ENCODE results near the gene GRAP2.

Gene GRAP2

DNA sequence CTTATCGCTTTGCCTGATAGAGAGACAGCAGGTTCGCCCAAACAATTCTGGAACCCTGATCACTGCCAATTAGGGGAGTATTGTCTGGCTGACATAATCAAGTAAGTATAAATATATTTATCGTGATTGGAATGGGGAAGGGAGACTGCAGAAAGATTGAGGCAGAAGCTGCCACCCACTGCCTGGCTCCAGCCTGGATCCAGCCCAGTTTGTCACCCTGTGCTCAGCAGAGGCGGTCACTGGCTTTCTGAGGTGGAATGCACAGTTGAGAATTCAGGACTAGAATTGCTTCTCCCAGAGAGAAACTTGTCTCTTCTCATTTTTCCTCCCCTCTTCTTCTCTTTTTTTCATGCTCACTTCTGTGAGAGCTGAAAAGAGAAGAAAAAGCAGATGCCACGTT lies 25.9 kb downstream of the GRAP2 start:
- DNase-seq: no peak

DNA sequence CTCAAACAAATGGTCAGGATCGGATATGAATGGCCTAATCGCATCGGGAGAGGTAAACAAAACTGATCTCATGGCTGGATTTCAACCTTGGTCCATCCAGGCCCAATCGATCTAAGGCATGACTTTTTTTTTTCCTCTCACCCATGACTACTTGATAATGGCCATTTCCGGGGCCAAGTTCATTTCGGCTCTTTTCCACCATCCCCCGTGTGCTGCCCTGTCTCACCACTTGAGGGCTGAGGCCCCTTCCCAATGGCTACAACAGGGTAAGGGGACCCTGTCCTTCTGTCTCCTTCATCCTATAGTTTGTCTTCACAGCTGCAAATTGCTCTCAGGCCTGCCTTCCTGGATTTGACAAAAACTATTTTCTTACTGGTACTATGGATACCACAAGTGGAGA lies 26.7 kb downstream of the GRAP2 start:
- DNase-seq: no peak

DNA sequence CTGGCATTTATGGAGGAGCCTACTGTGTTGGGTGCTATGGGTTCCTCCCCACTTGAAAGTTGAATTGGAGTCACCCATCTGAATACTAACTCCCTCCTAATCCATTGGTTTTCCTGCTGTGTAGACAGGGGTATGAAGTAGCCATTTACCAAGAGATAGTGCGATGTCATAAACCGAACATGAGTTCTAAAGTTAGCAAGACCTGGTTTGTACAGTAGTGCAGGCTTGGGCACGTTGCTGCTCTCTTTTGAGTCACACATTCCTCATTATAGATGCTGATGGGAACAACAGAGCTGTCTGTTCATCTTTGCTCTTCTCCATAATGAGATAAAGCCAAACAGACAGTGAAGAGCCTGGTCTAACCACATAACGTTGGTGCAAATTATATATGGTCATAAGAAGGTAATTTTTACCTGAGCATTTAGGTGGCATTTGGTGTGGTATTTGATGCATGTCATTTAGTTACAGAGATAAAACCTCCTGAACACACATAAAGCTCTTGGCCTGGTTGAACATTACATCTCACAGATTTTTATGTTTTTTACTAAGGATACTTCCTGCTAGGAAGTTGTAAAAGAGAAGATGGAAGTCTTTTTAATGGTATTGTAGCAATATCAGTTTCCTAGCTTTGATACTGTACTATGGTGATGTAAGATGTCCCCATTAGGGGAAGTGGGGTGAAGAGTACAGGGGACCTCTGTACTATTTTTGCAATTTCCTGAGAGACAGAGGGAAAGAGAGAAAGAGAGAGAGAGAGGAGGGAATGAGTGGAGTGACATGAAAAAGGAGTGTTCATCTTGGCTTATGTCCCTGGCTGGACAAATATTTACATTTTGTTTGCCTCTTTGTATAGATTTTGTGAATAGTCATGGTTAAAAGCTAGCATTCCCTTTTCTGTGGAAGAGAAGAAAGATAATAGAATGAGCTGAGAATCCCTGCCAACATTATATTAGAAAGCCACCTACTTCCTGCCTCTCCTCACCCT lies 27.9 kb downstream of the GRAP2 start:
- DNase-seq: peak; percentile 22

DNA sequence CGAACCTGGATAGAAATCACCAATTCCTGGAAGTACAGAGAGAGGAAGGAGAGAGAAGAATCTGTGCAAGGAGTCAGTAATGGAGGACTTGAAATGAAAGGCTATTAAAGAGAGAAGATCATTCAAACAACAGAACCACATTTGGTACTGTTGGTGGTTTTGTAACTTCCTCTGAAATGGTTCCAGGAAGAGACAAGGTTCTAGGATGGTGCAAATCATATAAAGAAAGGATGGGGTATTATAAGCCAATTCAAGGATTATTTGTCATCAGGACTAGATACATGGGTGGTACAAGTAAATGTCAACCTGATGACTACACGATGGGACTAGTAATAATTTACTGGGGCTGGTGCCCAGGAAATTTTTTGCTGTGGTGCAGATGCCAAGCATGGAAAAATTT lies 30.4 kb downstream of the GRAP2 start:
- DNase-seq: no peak

DNA sequence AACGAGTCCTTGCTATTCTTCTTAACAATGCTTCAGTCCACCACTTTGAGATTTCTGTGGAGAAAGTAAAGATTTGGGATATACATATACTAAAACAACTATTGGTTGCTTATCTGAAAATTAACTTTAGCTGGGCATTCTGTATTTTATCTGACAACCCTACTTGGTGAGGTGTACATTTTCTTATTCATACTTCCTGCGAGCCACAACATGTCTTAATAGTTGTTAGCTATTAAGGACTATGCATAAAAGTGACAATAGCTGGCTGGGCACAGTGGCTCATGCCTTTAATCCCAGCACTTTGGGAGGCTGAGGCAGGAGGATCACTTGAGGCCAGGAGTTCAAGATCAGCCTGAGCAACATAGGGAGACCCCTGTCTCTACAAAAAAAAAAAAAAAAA lies 31.3 kb downstream of the GRAP2 start:
- DNase-seq: no peak

DNA sequence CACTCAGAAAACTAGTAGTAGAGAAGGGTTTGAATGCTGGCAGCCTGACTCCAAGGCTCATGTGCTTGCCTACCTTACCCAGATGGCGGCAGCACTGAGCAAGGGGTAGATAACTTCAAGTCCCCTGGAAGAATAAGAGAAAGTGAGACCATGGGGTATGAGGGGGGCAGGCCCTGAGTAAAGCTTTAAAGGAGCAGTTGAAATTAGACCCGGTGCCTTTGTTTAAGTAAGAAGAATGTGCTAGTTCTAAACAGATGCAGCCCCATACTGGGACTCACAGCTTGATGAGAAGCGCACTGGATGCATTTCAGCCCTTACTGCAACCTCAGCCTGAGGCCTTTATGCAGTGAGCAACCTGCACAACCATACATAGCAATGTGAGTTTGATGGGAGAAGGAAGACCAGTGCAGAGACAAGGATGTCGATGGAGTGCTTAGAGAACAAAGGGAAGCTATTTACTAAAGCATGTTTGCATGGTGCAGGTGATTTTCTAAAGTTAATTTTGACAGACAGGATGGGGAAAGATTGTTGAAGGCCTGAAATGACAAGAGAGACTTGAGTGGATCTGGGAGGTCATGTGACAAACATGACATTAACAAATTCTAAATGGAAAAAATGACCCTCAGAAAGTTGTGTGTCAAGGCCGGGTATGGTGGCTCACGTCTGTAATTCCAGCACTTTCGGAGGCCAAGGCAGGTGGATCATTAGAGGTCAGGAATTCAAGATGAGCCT lies 32.2 kb downstream of the GRAP2 start:
- DNase-seq: no peak

DNA sequence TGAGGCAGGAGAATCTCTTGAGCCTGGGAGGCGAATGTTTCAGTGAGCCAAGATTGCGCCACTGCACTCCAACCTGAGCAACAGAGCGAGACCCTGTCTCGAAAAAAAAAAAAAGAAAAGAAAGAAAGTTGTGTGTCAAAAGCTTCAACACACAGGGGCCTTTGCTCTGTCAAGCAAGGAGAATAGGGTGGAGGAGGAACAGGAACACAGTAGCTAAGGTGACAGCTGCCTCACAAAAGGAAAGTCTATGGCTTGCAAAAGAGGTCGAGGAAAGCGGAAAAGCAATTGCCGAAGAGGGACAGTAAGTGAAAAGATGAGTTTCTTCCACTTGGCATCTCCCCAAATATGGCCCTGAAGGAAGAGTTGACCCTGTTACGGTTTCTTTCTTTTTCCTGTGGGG lies 32.9 kb downstream of the GRAP2 start:
- no peak for DNase-seq

DNA sequence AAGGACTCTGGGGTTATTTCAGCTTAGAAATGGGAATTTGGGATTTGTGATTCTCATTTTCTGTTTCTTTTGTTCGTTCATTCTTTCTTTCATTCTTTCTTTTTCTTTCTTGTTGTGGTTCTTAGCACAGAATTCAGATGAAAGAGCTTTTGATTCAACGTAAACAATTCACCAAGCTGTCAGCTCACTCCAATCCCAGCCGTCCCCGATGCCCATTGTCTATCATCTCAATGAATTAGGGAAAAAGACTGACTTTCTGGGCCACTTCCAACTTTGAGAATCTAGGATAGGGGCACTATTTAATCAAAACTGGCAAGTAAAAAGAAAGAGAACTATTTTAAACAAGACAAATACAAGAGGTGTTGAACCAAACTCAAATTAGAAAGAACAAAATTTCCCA lies 34.2 kb downstream of the GRAP2 start:
- DNase-seq: no peak

DNA sequence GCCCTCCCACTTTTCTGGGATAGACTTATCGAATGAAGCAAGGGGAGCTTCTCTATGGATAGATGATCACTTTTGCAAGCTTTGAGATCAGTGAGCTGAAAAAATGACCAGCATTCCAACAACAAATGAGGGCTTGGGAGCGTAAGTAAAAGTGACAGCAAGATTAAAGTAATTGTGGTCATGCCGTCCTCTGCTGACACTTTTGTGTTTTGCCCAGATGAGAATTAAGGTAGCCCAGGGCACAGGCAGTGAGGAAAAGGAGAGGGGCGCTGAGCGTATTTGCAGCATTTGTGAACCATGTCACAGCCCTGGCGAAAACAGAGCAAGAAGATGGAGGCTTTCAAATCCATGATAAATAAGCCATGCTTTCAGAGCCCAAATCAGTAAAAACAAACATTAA lies 34.7 kb downstream of the GRAP2 start:
- no peak for DNase-seq

DNA sequence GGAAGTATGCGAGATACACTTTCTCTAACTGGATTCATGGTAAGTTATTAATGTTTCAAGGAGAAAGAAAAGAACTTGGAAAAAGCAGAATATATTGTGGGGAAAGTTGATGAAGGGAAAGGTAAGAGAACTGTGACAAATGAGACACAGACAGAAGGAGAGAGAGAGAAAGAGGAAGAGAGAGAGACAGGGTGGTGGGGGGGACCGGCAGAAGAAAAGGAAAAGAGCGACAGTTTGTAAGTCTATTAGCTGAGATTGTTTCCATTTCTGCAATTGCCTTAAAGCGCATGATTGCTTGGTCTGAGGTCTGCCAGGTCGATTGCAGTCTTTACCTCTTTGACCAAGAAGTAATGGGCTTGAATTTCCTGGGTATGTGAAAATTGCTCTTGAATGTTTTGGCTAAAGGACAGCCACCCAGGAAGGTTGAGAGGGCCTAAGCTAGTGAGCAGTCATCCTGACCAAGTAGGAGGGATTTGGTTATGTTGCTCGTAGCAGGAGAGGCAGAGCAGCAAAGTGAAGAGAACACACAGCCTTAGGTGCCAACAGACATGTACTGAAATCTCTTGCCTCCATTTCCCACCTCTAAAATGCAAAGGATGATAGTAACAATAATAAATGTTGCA lies 35.8 kb downstream of the GRAP2 start:
- no peak for DNase-seq

DNA sequence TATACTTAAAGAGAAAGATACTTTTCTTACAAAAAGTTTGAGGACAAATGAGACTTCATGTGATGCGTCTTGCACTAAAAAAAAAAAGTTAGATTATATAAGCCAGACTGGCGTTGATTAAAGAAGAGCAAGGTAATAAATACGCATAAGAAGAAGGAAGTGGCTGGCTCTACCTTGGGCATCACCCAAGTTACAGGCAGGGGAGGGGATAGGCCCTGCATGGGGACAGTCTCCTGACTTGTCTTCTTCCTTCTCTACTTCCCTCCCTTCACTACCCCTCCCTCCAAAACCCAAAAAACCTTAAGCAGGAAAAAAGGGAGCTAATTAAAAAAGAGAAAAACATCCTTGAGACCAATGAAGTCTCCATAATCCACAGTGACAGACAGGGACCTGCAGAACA lies 37.0 kb downstream of the GRAP2 start:
- no peak for DNase-seq

DNA sequence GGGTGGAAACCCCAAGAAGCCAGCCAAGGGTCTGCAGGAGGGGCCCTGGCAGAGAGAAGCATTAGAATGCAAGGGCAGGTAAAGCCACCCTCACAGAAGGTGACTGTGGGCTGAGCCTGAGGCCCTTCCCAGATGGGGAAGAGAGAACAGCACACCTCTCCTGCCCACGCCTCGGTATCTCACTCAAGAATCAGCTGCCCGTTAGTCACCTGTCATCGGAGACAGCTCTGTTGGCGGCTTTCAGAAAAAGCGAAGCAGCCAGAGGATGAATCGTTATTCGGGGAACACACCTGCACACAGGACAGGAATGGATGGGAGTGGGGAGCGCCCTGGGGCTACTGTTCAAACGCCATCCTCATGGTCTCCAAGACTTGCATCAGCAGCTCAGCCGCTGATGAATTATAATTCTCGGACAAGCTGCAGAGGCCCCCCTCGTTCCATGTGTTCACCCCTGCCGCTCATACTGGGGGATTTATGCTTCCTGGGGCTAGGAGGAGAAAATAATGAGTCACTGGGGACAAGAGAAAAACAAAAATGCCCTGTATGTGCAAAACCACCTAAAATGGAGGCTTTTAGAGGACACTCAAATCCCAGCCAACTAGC lies 37.7 kb downstream of the GRAP2 start:
- no peak for DNase-seq

DNA sequence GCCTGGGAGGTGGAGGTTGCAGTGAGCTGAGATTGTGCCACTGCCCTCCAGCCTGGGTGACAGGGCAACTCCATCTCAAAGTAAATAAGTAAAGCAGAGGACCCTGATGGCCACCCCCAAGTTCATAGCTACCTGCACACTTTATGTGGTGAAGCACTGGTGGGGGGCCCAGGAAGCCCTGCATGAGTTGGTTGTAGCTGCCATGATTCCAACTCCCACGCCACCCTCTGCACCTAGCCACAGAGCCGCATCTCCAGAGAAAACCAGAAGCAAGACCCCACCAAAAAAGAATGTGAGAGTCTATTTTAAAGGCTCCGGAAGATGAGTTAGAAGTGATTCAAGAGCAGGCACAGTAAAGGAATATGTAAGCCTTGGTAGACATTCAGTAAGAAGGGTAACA lies 38.9 kb downstream of the GRAP2 start:
- DNase-seq: no peak

DNA sequence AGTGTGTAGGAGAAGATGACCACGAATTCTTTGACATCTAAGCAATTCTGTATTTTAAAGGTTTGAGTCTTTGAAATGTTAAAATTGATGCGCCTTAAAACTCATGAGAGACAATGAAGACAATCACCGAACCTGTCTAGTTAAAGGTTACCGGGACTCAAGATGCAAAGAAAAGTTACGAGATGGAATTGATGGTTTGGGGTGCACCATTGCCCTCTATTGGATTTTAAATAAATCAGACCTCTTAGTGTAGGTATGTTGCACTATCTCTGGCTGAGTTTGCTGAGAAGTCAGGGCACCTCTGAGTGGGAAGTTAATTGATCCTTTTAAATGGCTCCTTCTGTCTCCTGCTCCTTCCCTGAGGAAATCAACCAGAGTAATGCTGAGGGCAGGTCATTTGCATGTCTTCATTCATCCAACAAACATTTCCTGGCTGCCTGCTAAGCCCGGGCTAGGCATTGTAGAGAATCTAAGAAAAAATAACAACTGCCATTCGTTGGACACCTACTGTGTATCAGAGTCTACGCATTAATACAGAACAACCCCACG lies 39.9 kb downstream of the GRAP2 start:
- no peak for DNase-seq

DNA sequence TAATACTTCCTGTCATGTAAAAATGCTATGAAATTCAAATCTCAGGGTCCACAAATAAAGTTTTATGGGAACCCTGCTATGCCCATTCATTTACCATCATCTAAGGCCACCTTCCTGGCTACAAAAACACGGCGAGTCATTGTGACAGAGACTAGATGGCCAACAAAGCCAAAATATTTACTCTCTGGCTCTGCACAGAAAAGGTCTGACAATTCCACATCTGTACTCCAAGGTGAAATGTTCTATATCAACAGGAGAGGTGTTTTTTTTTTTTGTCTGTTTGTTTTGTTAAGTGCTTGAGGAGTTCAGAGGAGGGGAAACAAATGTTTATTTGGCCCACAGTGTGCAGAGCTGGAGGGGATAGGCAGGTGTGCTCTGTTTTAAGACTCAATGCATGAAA lies 40.7 kb downstream of the GRAP2 start:
- DNase-seq: no peak

DNA sequence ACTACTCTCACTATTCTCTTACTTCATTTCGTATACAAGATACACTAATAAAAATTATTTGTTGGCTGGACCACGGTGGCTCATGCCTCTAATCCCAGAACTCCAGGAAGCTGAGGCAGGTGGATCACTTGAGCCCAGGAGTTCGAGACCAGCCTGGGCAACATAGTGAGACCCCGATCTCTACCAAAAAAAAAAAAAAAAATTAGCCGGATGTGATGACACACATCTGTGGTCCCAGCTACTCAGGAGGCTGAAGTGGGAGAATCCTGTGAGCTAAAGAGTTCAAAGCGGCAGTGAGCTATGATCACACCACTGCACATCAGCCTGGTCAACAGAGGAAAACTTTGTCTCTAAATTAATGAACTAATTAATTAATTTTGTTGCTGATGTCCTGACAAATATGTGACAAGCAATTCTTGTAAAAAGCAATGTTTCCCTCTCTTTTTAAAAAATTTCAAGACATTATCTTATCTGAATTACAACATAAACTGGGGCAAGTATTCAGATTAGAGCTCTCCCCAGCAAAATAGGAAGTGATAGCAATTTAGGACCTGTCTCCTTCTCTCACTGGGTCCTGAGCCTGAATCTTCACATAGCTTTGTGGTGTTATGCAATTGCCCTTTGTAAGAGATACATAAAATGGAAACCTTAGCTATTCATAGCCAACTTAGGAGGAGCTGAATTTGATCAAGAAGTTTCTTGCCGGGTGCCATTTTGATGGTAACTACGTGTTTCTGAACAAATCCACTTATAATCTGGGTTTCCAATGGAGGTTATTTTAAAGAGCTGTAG lies 41.8 kb downstream of the GRAP2 start:
- no peak for DNase-seq

DNA sequence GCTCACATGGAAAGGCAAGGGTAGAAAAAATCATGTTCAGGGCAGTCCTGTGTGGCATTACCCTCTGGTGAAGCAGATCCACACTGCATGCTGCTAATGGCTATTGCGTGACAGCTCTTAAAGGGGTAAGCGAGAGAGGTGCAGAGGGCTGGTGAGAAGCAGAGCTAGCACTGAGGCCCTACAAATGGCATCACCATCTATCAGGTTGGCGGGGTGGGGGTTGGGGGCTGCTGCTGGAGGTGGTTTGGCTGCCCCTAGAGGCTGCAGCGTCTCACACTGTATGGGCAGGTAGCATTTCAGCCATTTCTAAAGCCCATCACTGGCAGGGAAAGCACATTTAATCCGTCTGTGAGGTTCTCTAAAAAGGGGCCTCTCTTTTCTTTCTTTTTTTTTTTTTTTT lies 42.5 kb downstream of the GRAP2 start:
- no peak for DNase-seq

DNA sequence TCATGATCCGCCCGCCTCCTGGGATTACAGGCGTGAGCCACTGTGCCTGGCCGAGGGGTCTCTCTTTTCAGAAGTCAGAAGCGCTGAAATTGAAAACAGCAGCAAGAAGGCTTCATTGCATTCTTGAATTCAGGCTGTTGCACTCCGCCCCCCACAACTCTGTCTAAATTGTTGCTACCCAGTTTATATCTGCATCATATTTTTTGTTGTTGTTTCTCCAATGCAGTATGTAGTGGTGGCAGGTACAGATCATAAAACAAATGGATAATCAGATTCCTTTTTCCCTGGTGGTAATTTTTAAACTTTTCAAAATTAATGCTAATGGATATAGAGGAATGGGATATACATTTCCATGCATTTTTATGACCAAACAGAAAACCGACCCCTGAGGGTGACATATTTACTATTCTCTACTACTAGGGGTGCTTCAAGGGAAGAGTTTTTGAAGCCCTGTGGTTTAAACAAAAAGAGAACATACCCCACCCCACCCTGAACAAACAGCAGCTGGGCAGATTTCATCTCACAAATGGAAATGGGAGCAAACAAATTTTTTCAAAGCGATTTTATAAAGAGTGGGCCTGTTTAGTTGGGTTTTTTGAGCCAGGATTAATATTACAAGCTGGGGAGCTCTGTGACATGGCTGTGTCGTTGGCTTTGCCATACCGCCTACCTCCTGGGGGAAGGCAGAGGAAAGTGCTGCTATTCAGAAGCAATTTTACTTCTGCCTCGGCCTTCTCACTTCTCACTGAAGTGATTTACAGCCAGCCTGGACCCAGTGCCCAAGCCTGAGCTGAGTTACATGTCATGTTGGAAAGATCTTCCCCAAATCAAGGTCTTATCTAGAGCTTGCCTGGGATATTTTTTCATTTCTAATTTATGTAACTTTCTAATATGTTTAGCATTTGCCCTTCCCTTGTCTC lies 43.3 kb downstream of the GRAP2 start:
- no peak for DNase-seq

DNA sequence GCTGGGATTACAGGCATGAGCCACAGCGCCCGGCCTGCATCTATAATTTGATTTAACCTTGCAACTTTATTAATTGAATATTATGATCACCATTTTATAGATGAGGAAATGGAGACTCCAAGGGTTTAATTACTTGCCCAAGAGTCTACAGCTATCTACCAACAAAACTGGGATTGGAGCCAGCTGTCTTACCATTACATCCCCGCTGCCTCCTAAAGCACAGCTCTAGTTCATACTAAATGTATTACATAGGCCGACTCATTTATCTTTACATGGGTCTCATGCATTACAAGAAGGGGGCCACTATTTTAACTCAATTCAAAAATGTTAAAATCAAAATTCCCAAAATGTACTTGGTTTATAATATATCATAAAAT lies 45.2 kb downstream of the GRAP2 start:
- DNase-seq: no peak

DNA sequence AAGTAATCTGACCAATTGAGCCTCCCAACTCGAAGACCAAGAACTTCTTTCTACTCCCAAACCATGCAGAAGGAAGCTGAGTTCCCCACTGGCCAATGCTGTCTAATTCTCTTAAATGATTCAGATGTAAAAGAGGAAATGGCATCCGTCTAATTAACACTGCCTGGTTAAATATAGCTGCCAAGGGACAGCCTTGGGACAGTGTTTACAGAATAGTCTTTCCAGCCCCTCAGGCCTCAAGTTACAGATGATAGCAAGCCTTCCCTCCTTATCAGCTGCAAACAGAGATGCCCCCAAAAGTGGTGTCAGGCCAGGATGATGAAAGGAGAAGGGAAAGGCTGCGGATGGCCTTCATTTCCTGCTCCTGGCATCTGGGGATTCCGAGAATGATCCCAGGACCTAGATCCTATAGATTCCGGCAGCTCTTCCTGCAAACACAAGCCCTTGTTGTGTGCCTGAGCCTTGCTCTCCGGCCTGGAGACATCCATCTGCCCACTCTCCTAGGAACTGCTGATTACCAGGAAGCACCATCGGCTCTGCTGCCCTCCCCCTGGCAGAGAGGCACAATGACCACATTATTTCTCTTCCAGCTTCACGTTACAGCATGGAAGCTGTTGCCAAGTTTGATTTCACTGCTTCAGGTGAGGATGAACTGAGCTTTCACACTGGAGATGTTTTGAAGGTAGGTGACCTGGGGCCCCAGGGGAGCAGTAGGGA lies 45.8 kb downstream of the GRAP2 start:
- DNase-seq: no peak
